Measurements from ENCODE around the gene PSMD1.

PSMD1 gene

DNA sequence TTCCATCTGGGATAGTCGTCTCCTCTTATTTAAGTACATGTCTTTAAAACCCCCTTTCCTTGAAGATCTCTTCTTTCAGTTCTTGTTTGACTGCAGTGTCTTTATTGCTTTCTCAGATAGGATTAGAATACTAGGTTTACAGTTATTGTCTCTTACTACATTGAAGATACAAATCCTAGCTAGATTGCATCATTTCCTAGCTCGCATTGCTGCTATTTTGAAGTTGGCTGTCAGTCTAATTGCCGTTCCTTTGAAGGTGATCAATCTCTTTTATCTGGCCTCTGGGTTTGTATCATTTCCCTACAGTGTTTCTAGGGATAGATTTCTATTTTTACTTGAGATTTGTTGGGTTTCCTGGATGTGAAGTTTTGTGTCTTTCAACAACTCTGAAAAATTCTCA is 162.6 kb downstream of the PSMD1 start:
- DNase-seq (ENCODE audit: low read depth, low spot score) = peak; percentile 12
- H3K4me3 ChIP-seq (ENCODE audit: low read length) = no peak overlapping the region

DNA sequence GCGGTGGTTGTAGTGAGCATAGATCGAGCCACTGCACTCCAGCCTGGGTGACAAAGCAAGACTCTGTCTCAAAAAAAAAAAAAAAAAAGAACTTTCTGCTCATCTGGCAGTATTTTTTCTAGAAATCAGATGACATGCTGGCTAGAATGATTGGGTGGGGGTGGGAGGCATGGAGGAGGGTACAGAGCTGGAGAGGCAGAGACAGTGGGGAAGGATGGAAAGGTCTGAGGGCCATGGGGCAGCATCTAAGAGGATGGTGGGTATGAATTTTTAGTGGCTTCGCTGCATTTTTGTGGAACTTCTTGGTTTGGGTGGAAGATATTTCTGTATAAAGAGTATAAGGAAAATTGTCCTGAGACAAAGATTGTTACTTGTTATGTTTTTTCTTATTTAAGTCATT is 165.1 kb downstream of the PSMD1 start:
- no peak overlapping the region for H3K4me3 ChIP-seq (ENCODE audit: low read length)
- no peak for DNase-seq (ENCODE audit: low read depth, low spot score)
